Lower lobe of right lung (tissue), 2 donors: ENCODE results near the gene MBNL2. TPM values are rescaled to one million over a fixed set of nuclear protein-coding genes. Genes with fewer than 3 reads are reported as not detected.

ENCODE experiments used
- ATAC-seq, 2 donors: fragments of 200-7000 bp; cut with Tn5 transposase; one replicate each; pipeline ENCODE4 v1.9.1; 2020 to 2022; ENCODE audit warnings: mild to moderate bottlenecking in 2 of 2, moderate library complexity in 2 of 2
- DNase-seq: peaks from one replicate; pipeline ENCODE4 v3.0.0-alpha.2; 2020
- H3K27ac ChIP-seq: fragments of 200-600 bp; one replicate; pipeline ENCODE4 v1.8.0; 2022
- H3K27me3 ChIP-seq: fragments of 200-600 bp; one replicate; pipeline ENCODE4 v1.8.0; 2022; ENCODE audit warnings: low read depth
- H3K36me3 ChIP-seq: fragments of 200-600 bp; one replicate; pipeline ENCODE4 v1.8.0; 2022; ENCODE audit warnings: mild to moderate bottlenecking
- H3K4me1 ChIP-seq: fragments of 200-600 bp; one replicate; pipeline ENCODE4 v1.8.0; 2022
- H3K4me3 ChIP-seq: fragments of 200-600 bp; one replicate; pipeline ENCODE4 v1.8.0; 2022; ENCODE audit warnings: mild to moderate bottlenecking
- H3K9me3 ChIP-seq: fragments of 200-600 bp; one replicate; pipeline ENCODE4 v1.8.0; 2022
- CTCF ChIP-seq: fragments of 200-600 bp; IDR thresholded peaks from one replicate; pipeline ENCODE4 v1.8.0; 2022; ENCODE audit warnings: antibody characterized with exemption, mild to moderate bottlenecking
- intact Hi-C: fragments of 100-400 bp; cut with DNase I; formaldehyde crosslinking; loops from one replicate; pipeline ENCODE4 v1.11.0; 2022
- total RNA-seq: library from RNA; stranded (reverse); fragmentation: NEBNext Ultra II Directional; extraction: Animal tissue kit (Norgen Biotek cat#: 25700); gene quantifications from one replicate; pipeline ENCODE4 v1.2.1, GENCODE V29; 2021
- donor health status: DM: no; HTN: yes; CAD: no; lungs with severe emphysema.

MBNL2 gene
- total RNA-seq, 1 donor from 2014 or later = 58.2 TPM

- ATAC-seq (no peak), DNase-seq (no peak)
- no peak for TF ChIP-seq CTCF
- Histone ChIP-seq H3K4me1 (no peaks in the 10 kb centered on the region), H3K36me3 (no peaks in the 10 kb centered on the region), H3K27ac (no peak overlapping the region), H3K9me3 (no peaks in the 10 kb centered on the region), H3K4me3 (no peak overlapping the region), H3K27me3 (no peaks in the 10 kb centered on the region)
- intact Hi-C loops = no loop called here
These were observed 204.6 kb downstream of the MBNL2 start for GRCh38 chr13:97426695-97427094.

- ATAC-seq = no peak
- intact Hi-C loops = no loop called here
- DNase-seq = no peak
- H3K27me3 ChIP-seq = no peaks in the 10 kb centered on the region
- H3K9me3 ChIP-seq = no peaks in the 10 kb centered on the region
- no peaks in the 10 kb centered on the region for H3K4me1 ChIP-seq
- H3K36me3 ChIP-seq = no peaks in the 10 kb centered on the region
- TF ChIP-seq CTCF = no peak
- H3K27ac ChIP-seq = no peak overlapping the region
- H3K4me3 ChIP-seq = peak overlapping the region; percentile 21
These were observed 207.5 kb downstream of the MBNL2 start for GRCh38 chr13:97429681-97430081.

GRCh38 chr13:97430296-97430695 is 208.2 kb downstream of the MBNL2 start:
- Histone ChIP-seq H3K36me3 (no peaks in the 10 kb centered on the region), H3K27me3 (no peaks in the 10 kb centered on the region), H3K9me3 (no peaks in the 10 kb centered on the region), H3K4me1 (peaks cover 1% of the 10 kb centered on the region), H3K4me3 (no peak overlapping the region), H3K27ac (no peak overlapping the region)
- intact Hi-C loops = no loop called here
- ATAC-seq = no peak
- DNase-seq = no peak
- no peak for TF ChIP-seq CTCF

- Histone ChIP-seq H3K36me3 (no peaks in the 10 kb centered on the region), H3K4me1 (peaks cover 11% of the 10 kb centered on the region), H3K27me3 (no peaks in the 10 kb centered on the region), H3K27ac (no peak overlapping the region), H3K9me3 (no peaks in the 10 kb centered on the region), H3K4me3 (no peak overlapping the region)
- ATAC-seq (no peak), DNase-seq (no peak)
- no peak for TF ChIP-seq CTCF
- intact Hi-C loops = no loop called here
These were observed 209.1 kb downstream of the MBNL2 start for GRCh38 chr13:97431171-97431764.

- peaks cover 22% of the 10 kb centered on the region for H3K4me1 ChIP-seq
- ATAC-seq (peak in 1 of 2 donors; percentile 0), DNase-seq (no peak)
- peak overlapping the region; percentile 99 for H3K27ac ChIP-seq
- peak overlapping the region; percentile 81 for H3K4me3 ChIP-seq
- TF ChIP-seq CTCF = no peak
- no peaks in the 10 kb centered on the region for H3K9me3 ChIP-seq
- intact Hi-C loops = no loop called here
- H3K36me3 ChIP-seq = no peaks in the 10 kb centered on the region
- H3K27me3 ChIP-seq = no peaks in the 10 kb centered on the region
These were observed 210.2 kb downstream of the MBNL2 start for GRCh38 chr13:97432232-97432916.
